Right hindlimb (tissue), 1 donor: ENCODE data around the gene RNF180.
"Not testable (repeated sequence)": the region's sequence is repeated elsewhere in the genome, so short reads cannot be mapped to it uniquely, and the experiment has no call there.

Experiments used
- DNase-seq: peaks from one replicate; pipeline ENCODE4 v3.0.0-alpha.2; 2018

RNF180 gene

GRCh38 chr5:64398735-64399134 lies 233.1 kb downstream of the RNF180 start:
- not testable (repeated sequence) for DNase-seq

DNA sequence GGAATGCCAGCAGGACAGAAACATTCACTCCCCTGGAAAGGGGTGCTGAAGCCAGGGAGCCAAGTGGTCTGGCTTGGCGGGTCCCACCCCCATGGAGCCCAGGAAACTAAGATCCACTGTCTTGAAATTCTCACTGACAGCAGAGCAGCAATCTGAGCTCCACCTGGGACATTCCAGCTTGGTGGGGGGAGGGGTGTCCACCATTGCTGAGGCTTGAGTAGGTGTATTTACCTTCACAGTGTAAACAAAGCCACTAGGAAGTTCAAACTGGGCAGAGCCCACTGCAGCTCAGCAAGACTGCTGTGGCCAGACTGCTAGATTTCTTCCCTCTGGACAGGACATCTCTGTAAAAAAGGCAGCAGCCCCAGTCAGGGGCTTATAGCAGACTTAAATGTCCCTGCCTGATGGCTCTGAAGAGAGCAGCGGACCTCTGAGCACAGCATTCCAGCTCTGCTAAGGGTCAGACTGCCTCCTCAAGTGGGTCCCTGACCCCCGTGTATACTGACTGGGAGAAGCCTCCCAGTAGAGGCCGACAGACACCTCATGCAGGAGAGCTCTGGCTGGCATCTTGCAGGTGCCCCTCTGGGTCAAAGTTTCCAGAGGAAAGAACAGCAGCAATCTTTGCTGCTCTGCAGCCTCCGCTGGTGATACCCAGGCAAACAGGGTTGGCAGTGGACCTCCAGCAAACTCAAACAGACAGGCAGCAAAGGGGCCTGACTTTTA lies 241.6 kb downstream of the RNF180 start:
- not testable (repeated sequence) for DNase-seq

GRCh38 chr5:64417390-64417789 lies 251.7 kb downstream of the RNF180 start:
- peak; percentile 24 for DNase-seq

DNA sequence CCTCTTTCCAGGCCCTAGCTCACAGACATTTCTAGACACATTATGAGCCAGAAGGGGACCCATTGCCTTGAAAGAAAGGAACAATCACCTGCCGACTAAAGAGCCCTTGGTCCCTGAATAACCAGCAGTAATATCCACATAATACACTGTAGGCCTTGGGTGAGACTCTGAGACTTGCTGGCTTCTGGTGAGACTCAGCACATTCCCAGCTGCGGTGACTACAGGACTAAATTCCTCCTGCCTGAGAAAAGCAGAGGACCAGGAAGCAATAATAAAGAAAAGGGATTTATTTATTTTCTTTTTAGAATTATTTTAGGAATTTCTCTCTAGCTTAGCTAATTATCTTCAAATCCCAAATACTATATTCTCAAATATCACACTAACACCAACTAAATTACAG lies 252.4 kb downstream of the RNF180 start:
- no peak for DNase-seq
